Body of pancreas (tissue), 4 donors: ENCODE results near the gene CIRBP.
A peak's percentile ranks its signal among the peaks of the same experiment; 100 is the strongest.

Experiments
- POLR2A ChIP-seq, 3 donors: fragments of 450-650 bp; IDR thresholded peaks; one replicate each; pipeline ENCODE4 v1.6.1; 2016; ENCODE audit warnings: antibody characterized with exemption in 3 of 3, mild to moderate bottlenecking in 2 of 3
- TF ChIP-seq, protein P1 (sequence below), 7 experiments: fragments of 450-650 bp in 4 of 7; fragments of 200-600 bp in 3 of 7; sonication (generic) in 3 of 7; IDR thresholded peaks; one replicate each; pipeline ENCODE4 v1.5.1; 2016 to 2019; ENCODE audit warnings: antibody characterized with exemption in 7 of 7

DNA sequence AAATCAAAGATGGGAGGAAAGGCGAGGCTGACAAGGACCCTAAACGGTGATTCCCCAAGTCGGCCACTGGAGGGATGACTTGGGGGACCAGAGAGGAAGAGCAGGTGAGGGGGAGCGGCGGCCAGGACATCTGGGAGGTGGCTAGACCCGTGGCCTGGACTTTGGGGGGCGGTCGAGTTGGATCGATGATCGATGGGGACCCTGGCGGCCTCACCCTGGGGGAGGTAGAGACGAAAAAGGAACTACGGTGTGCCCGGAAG is 7.7 kb upstream of the CIRBP start:
- TF ChIP-seq, protein P1, sequence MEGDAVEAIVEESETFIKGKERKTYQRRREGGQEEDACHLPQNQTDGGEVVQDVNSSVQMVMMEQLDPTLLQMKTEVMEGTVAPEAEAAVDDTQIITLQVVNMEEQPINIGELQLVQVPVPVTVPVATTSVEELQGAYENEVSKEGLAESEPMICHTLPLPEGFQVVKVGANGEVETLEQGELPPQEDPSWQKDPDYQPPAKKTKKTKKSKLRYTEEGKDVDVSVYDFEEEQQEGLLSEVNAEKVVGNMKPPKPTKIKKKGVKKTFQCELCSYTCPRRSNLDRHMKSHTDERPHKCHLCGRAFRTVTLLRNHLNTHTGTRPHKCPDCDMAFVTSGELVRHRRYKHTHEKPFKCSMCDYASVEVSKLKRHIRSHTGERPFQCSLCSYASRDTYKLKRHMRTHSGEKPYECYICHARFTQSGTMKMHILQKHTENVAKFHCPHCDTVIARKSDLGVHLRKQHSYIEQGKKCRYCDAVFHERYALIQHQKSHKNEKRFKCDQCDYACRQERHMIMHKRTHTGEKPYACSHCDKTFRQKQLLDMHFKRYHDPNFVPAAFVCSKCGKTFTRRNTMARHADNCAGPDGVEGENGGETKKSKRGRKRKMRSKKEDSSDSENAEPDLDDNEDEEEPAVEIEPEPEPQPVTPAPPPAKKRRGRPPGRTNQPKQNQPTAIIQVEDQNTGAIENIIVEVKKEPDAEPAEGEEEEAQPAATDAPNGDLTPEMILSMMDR (IDR thresholded peaks at IDR 0.05) = peak in 3 of 7 experiments; percentile 22 to 51 (median 32)
- TF ChIP-seq POLR2A (IDR thresholded peaks at IDR 0.05) = no peak
